ENCODE data around the gene GPR42.

Gene GPR42, protein sequence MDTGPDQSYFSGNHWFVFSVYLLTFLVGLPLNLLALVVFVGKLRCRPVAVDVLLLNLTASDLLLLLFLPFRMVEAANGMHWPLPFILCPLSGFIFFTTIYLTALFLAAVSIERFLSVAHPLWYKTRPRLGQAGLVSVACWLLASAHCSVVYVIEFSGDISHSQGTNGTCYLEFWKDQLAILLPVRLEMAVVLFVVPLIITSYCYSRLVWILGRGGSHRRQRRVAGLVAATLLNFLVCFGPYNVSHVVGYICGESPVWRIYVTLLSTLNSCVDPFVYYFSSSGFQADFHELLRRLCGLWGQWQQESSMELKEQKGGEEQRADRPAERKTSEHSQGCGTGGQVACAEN

DNA sequence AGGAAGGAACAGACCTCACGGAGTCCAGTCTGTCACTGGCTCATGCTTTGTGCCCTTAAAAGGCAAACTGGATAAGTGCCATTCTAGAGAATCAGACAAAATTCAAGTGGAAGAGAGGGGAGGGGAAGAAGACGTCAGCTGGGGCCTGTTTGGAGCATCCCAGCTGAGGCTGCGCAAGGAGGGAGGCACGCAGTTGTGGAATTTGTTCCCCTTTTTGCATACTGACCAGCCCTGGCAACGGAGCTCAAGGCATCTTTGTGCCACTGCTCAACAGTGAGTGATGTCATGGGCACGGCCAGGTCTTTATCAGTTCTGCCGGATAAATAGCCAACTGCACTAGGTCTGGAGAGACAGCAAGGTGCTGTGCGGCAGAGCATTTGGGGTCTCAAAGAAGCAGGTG lies at the start of gene GPR42:
TSS of gene GPR42 (plus strand) at position 347 of the 400 bp plus-strand sequence. CDS start 292 bp downstream, outside the sequence.
- Histone ChIP-seq H4K20me1 (ENCODE audit: insufficient read depth) (no peaks in the 10 kb centered on the region), H3K27me3 (ENCODE audit: insufficient read depth, low read depth) (no peaks in the 10 kb centered on the region; the same call in 1 of the 2 replicates), H3K27ac (no peak within 1 kb of the TSS), H2AFZ (ENCODE audit: low read depth) (no peak within 1 kb of the TSS), H3K4me1 (ENCODE audit: low read depth, poor library complexity, severe bottlenecking) (no peaks in the 10 kb centered on the region), H3K9ac (no peak within 1 kb of the TSS), H3K4me2 (no peak within 1 kb of the TSS), H3K36me3 (ENCODE audit: insufficient read depth) (no peaks in the 10 kb centered on the region), H3K4me3 (IDR thresholded peaks at IDR 0.05; ENCODE audit: insufficient read depth, low read depth, low read length) (no peak within 1 kb of the TSS), H3K79me2 (ENCODE audit: insufficient read depth, low read depth) (no peaks in the 10 kb centered on the region)
- TF ChIP-seq, protein P1, sequence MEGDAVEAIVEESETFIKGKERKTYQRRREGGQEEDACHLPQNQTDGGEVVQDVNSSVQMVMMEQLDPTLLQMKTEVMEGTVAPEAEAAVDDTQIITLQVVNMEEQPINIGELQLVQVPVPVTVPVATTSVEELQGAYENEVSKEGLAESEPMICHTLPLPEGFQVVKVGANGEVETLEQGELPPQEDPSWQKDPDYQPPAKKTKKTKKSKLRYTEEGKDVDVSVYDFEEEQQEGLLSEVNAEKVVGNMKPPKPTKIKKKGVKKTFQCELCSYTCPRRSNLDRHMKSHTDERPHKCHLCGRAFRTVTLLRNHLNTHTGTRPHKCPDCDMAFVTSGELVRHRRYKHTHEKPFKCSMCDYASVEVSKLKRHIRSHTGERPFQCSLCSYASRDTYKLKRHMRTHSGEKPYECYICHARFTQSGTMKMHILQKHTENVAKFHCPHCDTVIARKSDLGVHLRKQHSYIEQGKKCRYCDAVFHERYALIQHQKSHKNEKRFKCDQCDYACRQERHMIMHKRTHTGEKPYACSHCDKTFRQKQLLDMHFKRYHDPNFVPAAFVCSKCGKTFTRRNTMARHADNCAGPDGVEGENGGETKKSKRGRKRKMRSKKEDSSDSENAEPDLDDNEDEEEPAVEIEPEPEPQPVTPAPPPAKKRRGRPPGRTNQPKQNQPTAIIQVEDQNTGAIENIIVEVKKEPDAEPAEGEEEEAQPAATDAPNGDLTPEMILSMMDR (conservative IDR thresholded peaks at IDR 0.05; ENCODE audit: low read depth, low read length), result no peak

DNA sequence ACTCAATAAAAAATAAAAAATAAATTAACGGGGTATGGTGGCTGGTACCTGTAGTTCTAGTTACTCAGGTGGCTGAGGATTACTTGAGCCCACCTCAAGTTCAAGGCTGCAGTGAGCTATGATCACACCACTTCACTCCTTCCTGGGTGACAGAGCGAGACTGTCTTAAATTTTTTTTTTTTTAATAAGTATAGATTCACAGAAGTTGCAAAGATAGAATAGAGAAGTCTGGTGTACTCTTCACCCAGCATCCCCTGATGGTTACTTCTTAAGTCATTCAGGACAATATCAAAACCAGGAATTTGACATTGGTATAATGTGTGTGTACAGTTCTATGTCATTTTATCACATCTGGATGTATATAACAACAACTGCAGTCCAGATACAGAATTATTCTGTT lies 49.6 kb upstream of the GPR42 start:
- Histone ChIP-seq H4K20me1 (ENCODE audit: insufficient read depth) (no peaks in the 10 kb centered on the region), H3K36me3 (ENCODE audit: insufficient read depth) (no peaks in the 10 kb centered on the region), H3K27ac (no peak overlapping the region), H3K27me3 (ENCODE audit: insufficient read depth, low read depth) (peaks cover 23% of the 10 kb centered on the region), H3K4me2 (no peak overlapping the region), H3K4me1 (ENCODE audit: low read depth, poor library complexity, severe bottlenecking) (no peaks in the 10 kb centered on the region), H3K4me3 (IDR thresholded peaks at IDR 0.05; ENCODE audit: insufficient read depth, low read depth, low read length) (no peak overlapping the region), H3K79me2 (ENCODE audit: insufficient read depth, low read depth) (no peaks in the 10 kb centered on the region), H2AFZ (ENCODE audit: low read depth) (no peak overlapping the region), H3K9ac (no peak overlapping the region)
- TF ChIP-seq, protein P1 (conservative IDR thresholded peaks at IDR 0.05; ENCODE audit: low read depth, low read length), result no peak

DNA sequence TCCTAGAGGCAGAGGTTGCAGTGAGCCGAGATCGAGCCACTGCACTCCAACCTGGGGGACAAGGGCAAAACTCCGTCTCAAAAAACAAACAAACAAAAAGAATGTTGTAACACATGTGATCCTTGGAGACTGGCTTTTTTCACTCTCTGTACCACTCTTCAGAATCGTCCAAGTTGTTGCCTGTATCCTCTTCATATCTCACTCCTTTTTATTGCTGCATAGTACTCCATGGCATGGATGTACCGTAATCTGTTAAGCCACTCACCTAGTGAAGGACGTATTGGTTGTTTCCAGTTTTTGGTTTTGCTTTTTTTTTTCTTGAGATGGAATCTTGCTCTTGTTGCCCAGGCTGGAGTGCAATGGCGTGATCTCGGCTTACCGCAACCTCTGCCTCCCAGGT lies 48.9 kb upstream of the GPR42 start:
- Histone ChIP-seq H3K36me3 (ENCODE audit: insufficient read depth) (no peaks in the 10 kb centered on the region), H3K79me2 (ENCODE audit: insufficient read depth, low read depth) (no peaks in the 10 kb centered on the region), H3K4me2 (no peak overlapping the region), H3K4me3 (IDR thresholded peaks at IDR 0.05; ENCODE audit: insufficient read depth, low read depth, low read length) (no peak overlapping the region), H2AFZ (ENCODE audit: low read depth) (no peak overlapping the region), H3K4me1 (ENCODE audit: low read depth, poor library complexity, severe bottlenecking) (no peaks in the 10 kb centered on the region), H3K27ac (no peak overlapping the region), H3K9ac (no peak overlapping the region), H4K20me1 (ENCODE audit: insufficient read depth) (no peaks in the 10 kb centered on the region), H3K27me3 (ENCODE audit: insufficient read depth, low read depth) (peaks cover 20% of the 10 kb centered on the region)
- TF ChIP-seq, protein P1 (conservative IDR thresholded peaks at IDR 0.05; ENCODE audit: low read depth, low read length), result no peak

DNA sequence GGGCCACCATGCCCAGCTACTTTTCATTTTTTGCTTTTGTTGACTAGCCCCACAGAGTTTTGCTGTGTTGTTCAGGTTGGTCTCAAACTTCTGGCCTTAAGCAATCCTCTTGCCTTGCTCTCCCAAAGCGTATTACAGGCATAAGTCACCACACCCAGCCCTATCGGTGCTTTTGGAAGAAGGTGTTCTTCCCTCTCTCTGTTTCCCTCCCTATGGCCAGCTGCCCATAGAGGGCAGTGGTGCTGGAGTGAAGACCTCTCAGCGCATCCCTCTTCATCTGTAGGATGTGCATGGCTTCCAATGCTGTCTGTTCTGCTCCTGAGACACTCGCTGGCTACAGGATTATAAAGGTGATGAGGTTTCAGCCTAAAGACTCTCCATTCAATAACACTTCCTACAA lies 43.2 kb upstream of the GPR42 start:
- H3K9ac ChIP-seq, result no peak overlapping the region
- H3K4me3 ChIP-seq (IDR thresholded peaks at IDR 0.05; ENCODE audit: insufficient read depth, low read depth, low read length), result no peak overlapping the region
- TF ChIP-seq, protein P1 (conservative IDR thresholded peaks at IDR 0.05; ENCODE audit: low read depth, low read length), result no peak
- H3K4me2 ChIP-seq, result no peak overlapping the region
- H3K27me3 ChIP-seq (ENCODE audit: insufficient read depth, low read depth), result peaks cover 29% of the 10 kb centered on the region; the same call in 1 of the 2 replicates
- H4K20me1 ChIP-seq (ENCODE audit: insufficient read depth), result no peaks in the 10 kb centered on the region
- no peaks in the 10 kb centered on the region for H3K79me2 ChIP-seq (ENCODE audit: insufficient read depth, low read depth)
- H2AFZ ChIP-seq (ENCODE audit: low read depth), result no peak overlapping the region
- H3K27ac ChIP-seq, result no peak overlapping the region
- H3K36me3 ChIP-seq (ENCODE audit: insufficient read depth), result no peaks in the 10 kb centered on the region
- H3K4me1 ChIP-seq (ENCODE audit: low read depth, poor library complexity, severe bottlenecking), result no peaks in the 10 kb centered on the region

Data from KMS-11 (cell line).